Measurements from ENCODE around the gene ORC1.
A peak's percentile ranks its signal among the peaks of the same experiment; 100 is the strongest.
"Not testable (repeated sequence)": the region's sequence is repeated elsewhere in the genome, so short reads cannot be mapped to it uniquely, and the experiment has no call there.

Gene ORC1

DNA sequence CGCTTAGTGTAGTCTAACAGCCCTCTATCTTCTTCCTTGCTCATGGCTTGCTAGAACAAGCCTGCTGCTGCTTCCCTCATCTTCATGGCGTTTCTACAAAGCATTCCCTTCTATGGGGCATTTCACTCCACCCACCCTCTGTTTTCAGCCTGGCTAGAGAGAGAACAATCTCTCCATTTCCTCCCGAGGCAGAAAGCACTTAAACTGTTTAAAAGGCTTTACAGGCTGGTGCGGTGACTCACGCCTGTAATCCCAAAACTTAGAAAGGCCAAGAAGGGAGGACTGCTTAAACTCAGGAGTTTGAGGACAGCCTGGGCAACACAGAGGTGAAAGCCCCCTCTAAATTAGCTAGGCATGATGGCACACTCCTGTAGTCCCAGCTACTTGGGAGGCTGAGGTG lies 17.8 kb downstream of the ORC1 start:
- no peak for DNase-seq (ENCODE audit: low read depth)

DNA sequence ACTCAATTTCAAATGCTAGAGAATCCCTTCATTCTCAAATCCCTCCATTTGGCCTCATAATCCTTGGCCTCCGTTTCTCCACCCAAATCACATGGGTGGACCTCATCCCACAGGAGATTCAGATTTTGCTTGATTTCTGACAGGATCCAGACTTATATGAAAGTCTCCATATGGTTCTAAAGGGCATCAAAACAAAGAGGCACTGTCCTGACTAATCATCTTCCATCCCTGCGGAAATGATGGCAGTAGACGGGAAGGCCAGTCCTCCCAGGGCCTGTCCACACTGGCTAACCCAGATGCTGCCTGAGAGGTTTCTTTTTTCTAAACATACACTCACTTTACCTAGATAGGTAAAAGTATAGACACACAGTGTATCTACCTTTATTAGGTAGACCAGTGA lies 18.8 kb downstream of the ORC1 start:
- DNase-seq (ENCODE audit: low read depth): no peak

DNA sequence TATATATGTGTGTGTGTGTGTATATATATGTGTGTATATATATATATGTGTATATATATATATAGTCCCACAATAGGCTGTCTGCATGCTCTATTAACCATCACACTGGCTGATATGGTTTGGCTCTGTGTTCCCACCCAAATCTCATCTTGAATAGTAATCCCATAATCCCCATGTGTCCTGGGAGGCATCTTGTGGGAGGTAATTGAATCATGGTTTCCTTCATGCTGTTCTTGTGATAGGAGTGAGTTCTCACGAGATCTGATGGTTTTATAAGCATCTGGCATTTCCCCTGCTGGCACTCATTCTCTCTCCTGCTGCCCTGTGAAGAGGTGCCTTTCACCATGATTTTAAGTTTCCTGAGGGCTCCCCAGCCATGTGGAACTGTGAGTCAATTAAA lies 34.4 kb downstream of the ORC1 start:
- DNase-seq (ENCODE audit: low read depth): not testable (repeated sequence)

DNA sequence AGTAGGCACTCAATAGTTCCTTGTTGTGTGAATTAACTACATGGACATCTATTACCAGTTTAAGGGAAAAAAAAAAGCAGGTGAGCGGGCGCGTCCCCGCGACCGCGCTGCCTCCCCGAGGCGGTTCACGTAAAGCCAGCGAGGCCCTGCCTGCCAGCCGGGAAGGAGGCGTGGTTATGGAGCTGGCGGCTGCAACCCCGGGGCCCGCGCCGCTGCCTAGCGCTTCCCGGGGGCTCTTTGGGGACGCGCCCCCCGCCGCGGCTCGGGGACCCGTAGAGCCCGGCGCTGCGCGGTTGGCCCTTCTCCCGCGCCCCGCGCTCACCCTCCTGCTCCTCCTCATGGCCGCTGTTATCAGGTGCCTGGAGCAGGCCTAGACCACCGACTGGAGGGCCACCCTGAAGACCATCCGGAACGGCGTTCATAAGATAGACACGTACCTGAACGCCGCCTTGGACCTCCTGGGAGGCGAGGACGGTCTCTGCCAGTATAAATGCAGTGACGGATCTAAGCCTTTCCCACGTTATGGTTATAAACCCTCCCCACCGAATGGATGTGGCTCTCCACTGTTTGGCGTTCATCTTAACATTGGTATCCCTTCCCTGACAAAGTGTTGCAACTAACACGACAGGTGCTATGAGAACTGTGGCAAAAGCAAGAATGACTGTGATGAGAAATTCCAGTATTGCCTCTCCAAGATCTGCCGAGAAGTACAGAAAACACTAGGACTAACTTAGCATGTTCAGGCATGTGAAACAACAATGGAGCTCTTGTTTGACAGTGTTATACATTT lies 35.6 kb downstream of the ORC1 start:
- DNase-seq (ENCODE audit: low read depth): no peak

DNA sequence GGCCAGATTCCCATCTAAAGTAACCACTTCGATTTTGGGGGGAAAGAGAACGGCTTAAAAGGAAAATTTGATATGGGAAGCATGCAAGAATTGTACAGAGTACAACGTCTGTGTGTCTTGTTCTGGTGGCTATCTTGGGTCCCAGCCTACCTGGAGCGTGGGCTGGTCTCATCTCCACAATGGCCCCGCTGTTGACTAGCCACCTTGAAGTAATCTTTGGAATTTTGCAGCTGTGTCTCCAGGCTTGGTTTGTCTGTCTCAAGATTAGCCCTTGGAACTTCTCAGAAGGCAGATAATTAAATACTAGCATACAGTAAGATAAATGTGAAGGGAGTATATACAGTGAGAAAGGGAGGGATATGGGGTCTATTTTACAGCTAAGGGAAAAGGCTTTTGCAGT lies 37.0 kb downstream of the ORC1 start:
- DNase-seq (ENCODE audit: low read depth): no peak

DNA sequence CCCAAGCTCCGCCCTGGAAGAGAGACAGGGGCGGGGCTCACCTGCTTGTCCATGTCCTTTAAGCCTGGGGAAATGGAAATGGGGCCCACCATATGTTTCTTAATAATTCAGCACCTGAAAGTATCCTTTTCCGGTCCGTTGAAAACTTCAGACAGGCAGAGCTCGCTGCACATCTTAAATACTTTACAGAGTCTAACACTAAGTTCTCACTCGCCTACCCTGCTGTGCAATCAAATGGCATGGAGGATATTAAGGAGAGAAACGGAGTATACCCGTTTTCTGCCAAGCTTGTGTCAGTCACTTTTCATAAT lies 37.8 kb downstream of the ORC1 start:
- no peak for DNase-seq (ENCODE audit: low read depth)

DNA sequence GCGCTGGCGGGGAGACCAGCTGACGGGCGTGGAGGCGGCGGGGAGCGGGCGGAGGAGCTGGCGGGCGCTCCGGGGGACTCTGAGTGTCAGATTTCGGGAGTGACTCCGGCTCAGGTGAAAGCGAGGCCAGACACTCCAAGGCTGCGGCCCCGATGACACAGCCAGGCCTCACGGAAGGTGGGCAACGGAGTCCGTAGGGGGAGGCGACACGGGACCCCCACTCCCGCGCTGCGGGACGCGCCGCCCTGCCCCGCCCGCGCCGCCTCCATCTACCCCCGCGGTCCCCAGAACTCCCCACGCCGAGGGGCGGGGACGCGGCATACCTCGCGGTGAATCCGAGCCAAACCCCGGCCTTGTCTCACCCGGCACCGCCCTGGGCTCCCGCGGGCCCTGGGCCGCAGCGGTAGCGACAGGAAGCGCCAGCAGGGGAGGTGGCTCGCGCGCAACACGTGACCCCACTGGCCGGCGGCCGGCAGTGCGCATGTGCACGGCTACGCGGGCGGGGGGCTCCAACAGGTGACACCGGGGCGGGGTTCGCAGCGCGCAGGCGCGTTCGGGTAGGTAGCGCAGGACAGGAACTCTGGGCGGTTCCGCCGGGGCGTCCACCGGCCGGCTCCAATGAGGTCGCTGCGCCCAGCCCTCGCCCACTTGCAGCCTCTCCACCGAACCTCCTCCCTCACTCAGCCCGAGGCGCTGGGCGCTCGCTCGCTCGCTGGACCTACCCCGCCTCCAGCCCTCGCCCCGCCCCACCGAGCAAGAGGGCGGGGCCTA lies 38.3 kb downstream of the ORC1 start, which contains the start of gene CC2D1B:
CC2D1B (minus strand) TSS at position 460 of the 771 bp plus-strand sequence. CDS start 1,585 bp downstream, outside the sequence.
- DNase-seq (ENCODE audit: low read depth): peak; percentile 93

DNA sequence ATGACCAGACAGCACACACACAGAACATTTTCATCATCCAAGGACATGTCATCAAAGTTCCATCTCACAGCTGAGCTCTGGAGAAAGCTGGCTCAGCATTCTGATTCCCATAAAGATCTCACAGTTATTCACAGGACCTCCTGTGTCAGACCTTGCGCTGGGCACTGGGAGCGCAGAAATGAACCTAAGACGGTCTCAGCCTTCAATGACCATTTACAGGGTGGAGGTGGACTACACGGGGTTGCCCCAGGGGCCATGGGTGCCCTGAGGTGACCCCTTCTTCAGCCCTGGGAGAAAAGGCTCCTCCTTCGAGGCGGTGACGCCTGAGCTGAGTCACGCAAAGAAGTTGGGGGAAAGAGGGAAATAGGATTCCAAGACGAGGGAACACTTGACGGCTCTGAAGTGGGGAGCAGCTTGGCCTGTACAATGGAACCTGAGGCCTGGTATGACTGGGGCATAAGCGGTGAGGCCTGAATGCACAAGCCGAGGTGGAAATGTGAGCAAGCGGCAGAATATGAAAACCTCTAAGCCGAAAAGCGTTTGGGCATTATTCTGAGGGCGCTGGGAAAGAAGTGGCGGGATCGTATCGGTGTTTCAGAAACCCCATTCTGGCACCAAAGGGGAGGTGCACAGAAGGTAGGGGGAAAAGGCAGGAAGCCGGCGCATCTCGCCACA lies 39.0 kb downstream of the ORC1 start:
- peak; percentile 55 for DNase-seq (ENCODE audit: low read depth)

DNA sequence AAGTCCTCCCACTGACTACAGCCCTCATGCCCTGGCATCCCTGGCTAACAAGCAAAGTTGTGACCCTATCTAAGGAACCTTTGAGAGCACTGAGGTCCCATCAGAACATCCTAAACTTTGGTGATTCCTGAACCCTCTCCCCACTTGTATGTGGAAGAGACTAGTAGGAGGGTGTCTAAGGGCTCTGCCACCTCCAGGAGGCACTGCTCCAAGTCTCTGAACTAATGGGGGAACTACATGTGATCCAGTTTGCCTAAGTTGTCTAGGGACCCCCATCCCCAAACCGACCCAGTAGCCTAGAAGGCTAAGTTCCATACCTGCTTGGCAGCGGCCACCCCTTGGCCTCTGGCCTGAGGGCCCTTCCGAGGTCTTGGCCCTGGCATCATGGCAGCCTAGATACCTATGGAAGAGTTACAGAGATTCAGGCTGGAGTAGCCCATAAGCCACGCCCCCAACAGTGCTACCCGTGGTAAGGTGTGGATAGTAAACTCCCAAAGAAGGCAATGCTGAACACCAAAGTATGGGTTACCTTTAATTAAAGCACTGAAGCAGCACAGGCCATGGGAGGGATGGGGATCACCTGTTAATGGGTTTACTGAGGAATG lies 39.9 kb downstream of the ORC1 start:
- DNase-seq (ENCODE audit: low read depth): no peak

DNA sequence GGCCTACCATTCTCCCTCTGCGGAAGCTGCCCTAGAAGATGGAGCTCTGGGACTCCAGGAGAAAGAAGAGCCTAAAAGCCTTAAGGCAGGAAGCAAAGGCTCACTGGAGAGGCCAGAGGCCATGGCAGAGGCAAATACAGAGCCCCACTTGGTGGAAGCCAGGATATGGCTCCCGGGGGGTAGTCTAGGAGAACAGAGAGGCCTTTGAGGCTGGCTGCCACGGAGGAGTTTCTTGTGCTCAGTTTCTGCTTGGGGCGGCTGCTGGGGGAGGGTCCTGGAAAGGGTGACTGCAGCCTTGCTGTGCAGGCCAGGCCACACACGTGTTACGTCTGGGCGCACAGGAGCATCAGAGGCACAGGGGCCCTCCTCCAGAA lies 43.6 kb downstream of the ORC1 start:
- DNase-seq (ENCODE audit: low read depth): no peak

DNA sequence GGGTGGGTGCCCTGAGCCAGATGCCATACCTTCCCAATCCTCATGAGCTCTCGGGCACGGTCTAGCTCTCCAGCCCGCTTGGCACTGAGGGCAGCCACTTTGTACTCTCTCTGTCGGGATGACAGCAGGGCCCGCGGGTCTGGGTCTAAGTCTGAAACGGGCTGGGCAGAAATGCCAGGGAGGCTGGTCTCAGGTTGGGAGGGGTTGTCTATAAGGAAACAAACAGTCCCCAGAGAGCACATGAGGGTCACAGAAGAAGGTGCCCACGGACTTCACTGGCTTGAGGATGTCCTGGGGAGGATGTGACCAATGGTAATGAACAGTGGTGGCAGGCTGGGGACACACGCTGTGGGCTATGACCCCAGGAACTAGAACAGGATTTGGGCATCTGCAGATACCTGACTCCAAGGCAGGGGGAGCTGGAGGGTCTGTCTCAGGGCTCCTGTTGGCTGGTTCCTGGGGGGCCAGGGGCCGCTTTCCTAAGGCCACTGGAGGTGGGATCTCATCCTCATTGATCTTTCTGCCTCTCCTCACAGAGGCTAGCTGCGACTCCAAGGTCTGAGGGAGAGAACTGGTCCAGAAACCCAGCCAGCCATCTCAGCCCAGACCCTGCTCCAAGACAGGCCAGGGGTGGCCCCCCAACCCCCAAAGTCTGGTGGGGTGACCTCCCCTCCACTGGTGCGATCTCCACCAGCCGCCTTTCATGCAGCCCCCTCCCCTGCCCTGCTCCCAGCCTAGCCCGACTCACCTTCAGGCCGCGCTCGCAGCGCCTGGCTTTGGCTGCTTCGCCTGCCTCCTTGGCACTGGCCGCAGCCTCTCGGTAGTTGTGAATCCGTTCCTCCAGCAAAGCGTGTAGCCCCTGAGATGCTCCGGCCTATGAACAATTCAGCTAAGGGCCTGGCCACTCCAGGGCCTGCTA lies 44.3 kb downstream of the ORC1 start:
- DNase-seq (ENCODE audit: low read depth): no peak

DNA sequence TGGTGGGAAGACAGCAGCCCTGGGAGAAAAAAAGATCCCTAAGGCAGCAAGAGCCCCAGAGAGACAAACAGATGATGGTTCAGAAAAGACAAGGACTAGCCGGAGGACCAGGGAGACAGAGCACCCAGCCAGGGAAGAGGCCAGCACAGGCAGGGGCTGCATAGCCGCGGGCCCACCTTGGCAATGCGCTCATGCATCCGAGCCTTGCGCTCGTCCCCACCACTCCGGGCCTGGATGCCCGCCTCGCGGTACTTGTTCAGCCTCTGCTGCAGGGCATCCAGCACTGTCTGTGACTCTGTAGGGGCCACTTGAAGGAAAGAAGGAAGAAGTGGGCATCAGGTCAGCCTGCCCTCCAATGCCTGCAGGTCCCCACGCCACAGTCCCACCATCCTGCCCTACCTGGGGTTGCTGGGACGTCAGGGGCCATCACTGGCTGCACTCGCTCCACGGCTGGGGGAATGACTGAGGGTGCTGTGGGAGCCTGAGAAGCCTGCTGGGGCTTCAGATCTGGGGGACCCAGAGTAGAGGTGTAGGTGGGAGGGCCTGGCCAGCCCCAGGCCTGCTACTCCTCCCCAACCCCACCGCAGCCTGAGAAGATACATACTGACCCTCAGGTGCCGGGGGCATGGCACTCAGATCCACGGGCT lies 45.2 kb downstream of the ORC1 start:
- DNase-seq (ENCODE audit: low read depth): no peak

DNA sequence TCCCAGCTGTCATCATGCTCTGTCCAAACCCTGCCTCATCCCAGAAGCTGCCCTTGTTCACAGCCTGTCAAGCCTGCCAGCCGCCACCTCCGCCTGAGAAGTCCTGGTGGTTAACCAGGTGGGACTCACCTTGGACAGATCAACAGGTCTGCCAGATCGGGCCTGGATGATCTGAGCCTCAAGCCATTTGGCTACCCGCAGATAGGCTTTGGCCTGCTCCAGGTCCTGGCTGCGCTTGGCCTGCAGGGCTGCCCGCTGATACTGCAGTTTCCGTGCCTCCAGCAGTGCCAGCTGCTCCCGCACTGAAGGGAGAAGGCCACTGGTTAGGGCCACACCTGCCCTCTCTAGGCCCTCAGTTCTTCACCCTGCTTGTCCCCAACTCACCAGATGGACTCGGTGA lies 46.8 kb downstream of the ORC1 start:
- no peak for DNase-seq (ENCODE audit: low read depth)

DNA sequence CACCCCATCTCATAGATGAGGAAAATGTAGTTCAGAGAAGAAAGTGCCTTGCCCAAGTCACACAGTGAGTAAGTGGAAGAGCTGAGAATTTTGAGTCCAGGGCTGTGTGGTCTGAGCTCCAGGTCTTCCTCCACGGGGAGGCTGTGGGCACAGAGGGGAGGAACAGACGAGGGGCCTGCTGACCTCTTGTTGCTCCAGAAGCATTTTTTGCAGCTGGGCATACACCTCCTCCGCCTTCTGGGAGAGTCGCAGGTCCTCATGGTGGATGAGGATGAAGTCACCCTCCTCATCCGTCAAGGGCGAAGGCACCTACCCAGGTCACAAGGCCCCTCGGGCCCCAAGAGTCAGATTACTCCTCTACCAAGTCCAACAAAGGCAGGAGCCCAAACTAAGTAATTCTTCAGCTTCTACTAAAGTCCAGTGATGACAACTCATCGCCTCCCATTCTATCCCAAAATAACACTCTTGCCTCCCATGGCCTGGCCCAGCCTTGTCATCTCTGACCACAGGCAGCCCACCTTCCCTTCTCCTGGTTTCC lies 47.3 kb downstream of the ORC1 start:
- DNase-seq (ENCODE audit: low read depth): no peak

DNA sequence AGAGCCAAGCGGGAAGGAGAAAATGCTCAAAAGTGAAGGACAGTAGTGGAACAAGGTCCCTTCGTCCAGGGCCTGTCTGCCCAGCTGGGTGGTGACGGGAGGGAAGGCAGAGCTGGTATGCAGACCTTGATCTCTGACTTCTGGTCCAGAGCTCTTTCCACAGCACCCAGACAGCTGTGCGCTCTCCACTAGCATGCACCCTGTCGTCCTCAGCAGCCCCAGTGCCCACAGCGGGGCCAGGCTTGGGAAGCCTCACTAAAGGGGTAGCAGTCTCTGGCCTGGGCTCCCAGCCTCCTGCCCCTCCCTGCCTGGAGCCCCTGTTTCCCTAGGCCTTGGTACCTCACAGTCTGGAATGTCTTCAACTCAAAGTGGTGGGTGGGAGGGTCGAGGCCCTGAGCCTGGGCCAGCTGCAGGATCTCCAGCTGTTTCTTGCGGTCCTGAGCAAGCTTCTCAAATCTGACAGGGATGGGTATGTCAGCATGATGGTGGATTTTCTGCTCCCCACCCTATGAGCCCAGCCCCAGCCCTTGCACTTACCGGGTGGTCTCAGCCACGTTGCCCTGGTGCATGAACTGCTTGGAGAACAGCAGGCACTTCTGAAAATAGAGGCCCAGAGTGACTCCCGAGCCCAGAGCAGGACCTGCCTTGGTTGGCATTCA lies 48.2 kb downstream of the ORC1 start:
- DNase-seq (ENCODE audit: low read depth): no peak

DNA sequence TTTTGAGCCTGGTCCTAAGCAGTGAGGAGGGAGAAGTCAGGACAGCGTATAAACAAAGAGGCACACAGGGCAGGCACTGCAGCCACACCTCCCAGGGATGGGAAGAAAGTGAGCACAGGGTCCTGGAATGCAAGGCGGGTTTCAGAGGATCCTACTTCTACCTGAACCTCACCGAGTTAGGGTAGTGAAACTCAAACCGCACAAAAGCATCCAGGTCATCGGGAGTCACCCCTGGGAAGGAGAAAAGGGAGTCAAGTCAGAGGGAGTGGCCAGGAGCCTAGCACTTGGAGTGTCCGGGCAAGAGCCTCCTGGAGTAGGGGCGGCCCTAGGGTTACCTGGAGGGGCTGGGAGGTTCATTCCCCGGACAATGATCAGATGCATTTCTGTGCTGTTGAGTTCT lies 48.8 kb downstream of the ORC1 start:
- no peak for DNase-seq (ENCODE audit: low read depth)

DNA sequence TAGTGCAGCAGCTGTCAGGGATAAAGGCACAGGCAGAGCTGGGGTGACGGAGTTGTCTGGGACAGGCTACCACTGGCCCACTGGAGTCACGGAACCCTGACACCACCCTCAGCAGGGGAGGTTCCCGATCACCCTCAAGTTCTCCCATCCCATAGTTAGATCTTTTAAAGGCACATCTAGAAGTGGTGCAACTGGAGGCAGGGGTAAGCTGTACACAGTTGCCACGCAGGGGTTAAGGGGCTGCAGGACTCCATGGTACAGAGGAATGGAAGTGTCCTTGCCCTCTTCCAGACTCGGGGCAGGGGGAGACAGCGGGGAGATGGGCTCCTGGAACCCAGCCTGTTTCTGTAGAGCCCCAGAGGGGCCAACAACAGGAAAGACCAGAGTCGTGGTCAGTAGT lies 51.5 kb downstream of the ORC1 start:
- DNase-seq (ENCODE audit: low read depth): no peak

DNA sequence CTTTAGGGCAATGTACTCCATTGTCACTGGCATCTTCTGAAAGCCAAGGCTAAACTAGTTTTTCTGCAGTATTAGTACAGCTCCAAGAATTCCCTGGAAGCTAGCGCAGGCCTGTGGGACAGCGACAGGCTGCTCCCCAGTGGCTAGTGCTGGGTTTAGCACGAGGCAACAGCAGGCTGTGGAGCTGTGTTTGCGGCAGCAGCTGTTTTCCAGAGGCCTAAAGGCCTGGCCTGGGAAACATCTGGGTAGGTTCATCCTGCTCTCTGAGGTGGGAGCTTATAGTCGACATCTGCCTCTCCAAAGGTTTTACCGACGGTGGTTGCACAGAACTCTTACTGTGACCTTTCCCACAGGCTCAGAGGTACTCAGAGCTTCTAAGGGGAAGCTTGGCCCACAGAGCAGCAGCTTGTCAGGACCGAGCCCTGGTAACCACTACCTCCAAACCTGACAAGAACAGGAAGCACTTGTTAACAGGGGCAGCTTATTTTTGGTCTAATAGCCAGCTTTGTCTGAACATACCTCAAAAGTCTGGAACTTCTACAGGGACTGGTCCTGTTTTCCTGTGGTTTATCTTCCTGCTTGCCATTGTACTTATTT lies 55.4 kb downstream of the ORC1 start:
- no peak for DNase-seq (ENCODE audit: low read depth)

DNA sequence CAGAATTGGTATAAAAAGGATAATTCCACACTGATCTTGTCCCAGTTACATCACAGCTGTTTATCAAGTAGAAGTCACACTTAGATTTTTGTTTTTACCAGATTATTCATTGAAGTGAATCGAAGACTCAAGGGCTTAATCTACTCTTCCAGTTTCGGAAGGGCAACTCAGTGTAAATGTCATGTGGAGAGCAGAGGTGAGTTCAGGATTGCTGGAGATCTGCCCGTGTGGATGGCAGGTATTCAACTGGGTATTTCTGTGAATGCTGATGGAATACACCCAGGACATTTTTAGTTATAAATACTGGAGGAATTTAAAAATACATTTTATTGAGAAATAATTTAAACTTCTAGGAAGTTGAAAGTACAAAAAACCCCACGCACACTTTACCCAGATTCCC lies 57.6 kb downstream of the ORC1 start:
- no peak for DNase-seq (ENCODE audit: low read depth)

DNA sequence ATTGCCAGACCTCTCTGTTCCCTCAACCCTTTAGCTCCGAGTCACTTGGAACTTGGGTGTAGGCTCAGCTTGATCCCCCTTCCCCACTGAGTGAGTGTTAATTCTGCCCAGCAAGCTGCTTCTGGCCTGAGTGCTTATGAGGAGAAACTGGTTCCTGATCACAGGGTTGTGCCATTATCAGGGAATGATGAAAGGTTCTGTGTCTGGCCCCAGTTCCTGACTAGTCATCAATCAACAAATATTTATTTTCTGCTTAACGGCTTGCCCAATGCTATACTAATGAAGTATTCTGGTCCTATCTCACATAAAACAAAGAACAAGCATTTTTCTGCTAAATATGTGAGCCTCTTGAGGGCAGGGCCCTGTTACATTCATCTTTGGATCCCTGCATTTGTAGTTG lies 59.0 kb downstream of the ORC1 start:
- DNase-seq (ENCODE audit: low read depth): no peak
